Measurements from ENCODE around the gene NOP56. TPM values are rescaled to one million over a fixed set of nuclear protein-coding genes. Genes with fewer than 3 reads are reported as not detected.

Gene NOP56
- total and polyA plus RNA-seq, 2 of the 8 experiments (the other 6 are each of a cell fraction or from before 2014, with no cell fraction given) = 391 to 677 TPM

GRCh38 chr20:2656471-2657117 lies 4.2 kb downstream of the NOP56 start (continued):
- TF ChIP-seq E2F6 (IDR thresholded peaks at IDR 0.05) = no peak
- TF ChIP-seq CBX8 (IDR thresholded peaks at IDR 0.05; ENCODE audit: borderline replicate concordance, low read depth, low read length) = no peak
- no peak for TF ChIP-seq CHD7 (IDR thresholded peaks at IDR 0.05; ENCODE audit: insufficient replicate concordance, low read length)
- TF ChIP-seq RXRA (IDR thresholded peaks at IDR 0.05; ENCODE audit: insufficient read depth, low read depth, low read length) = no peak
